Measurements from ENCODE around the gene DDX31. TPM values are rescaled to one million over a fixed set of nuclear protein-coding genes. Genes with fewer than 3 reads are reported as not detected.

DDX31 gene
- total RNA-seq, 4 donors from 2014 or later: 6.1 to 30.1 (median 9.8) TPM

DNA sequence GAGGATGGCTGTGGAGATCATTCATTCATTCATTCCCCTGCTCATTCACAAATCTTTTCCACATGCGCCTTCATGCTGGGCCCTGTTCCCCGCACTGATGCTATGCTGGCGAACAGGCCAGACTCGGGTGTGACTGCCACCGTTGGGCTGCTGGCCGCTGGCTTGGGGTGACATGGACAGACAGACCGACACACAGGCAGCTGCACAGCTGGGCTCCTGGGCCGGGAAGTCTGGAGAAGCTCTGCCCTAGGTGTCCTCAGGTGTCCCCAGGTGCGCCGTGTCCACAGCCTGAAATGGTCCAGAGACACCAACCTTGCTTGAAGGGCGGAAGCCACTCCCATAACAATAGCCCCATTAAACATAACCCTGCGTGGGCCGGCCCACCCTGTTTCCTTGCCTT lies 122.3 kb downstream of the DDX31 start:
- peaks cover 18% of the 10 kb centered on the region for H3K27me3 ChIP-seq
- H3K4me3 ChIP-seq: no peak overlapping the region
- peaks cover 0 to 10% (median 6%) of the 10 kb centered on the region in 4 donors for H3K4me1 ChIP-seq
- H3K27ac ChIP-seq: no peak overlapping the region
- in situ Hi-C loops (cut with MboI; ENCODE audit: low pct_ligation_motif_present in 1 of 4, low pct_unique_long_range_greater_than_20kb in 1 of 4, low sequenced_read_pairs in 3 of 4) (no loop called here), intact Hi-C loops (cut with DNase I; ENCODE audit: low total_unique reads) (no loop called here)
- WGBS, 2 donors (ENCODE audit: low coverage in 1 of 2): 85% methylated on average over 13 of the region's 13 CpGs; no CpG with 5 or more reads in 1 of the 2 donors
- no peak for TF ChIP-seq POLR2AphosphoS5 (IDR thresholded peaks at IDR 0.05)
- no peak for TF ChIP-seq POLR2A (IDR thresholded peaks at IDR 0.05)
- no peak for TF ChIP-seq EP300 (IDR thresholded peaks at IDR 0.05; ENCODE audit: low read depth)
- no peak for TF ChIP-seq CTCF (IDR thresholded peaks at IDR 0.05)
- H3K36me3 ChIP-seq: no peaks in the 10 kb centered on the region
- no peaks in the 10 kb centered on the region for H3K9me3 ChIP-seq
- no peak for DNase-seq

GRCh38 chr9:132547052-132547431 lies 122.7 kb downstream of the DDX31 start:
- in situ Hi-C loops (cut with MboI; ENCODE audit: low pct_ligation_motif_present in 1 of 4, low pct_unique_long_range_greater_than_20kb in 1 of 4, low sequenced_read_pairs in 3 of 4): no loop called here
- Histone ChIP-seq H3K36me3 (no peaks in the 10 kb centered on the region), H3K4me3 (no peak overlapping the region), H3K27ac (no peak overlapping the region), H3K27me3 (peaks cover 18% of the 10 kb centered on the region), H3K9me3 (no peaks in the 10 kb centered on the region), H3K4me1 (peaks cover 0 to 10% (median 6%) of the 10 kb centered on the region in 4 donors)
- DNase-seq: no peak
- intact Hi-C loops (cut with DNase I; ENCODE audit: low total_unique reads): no loop called here
- 71% methylated on average over 7 of the region's 7 CpGs; no CpG with 5 or more reads in 1 of the 2 donors for WGBS, 2 donors (ENCODE audit: low coverage in 1 of 2)
- TF ChIP-seq CTCF (IDR thresholded peaks at IDR 0.05) (no peak), POLR2A (IDR thresholded peaks at IDR 0.05) (no peak), POLR2AphosphoS5 (IDR thresholded peaks at IDR 0.05) (no peak), EP300 (IDR thresholded peaks at IDR 0.05; ENCODE audit: low read depth) (no peak)

- peak overlapping the region in 1 of 4 donors; percentile 19 for H3K4me3 ChIP-seq
- H3K9me3 ChIP-seq: no peaks in the 10 kb centered on the region
- H3K36me3 ChIP-seq: no peaks in the 10 kb centered on the region
- TF ChIP-seq CTCF (IDR thresholded peaks at IDR 0.05) (peak in 4 of 5 experiments; percentile 20 to 39 (median 24)), POLR2AphosphoS5 (IDR thresholded peaks at IDR 0.05) (no peak)
- peaks cover 0 to 10% (median 6%) of the 10 kb centered on the region in 4 donors for H3K4me1 ChIP-seq
- in situ Hi-C loops (cut with MboI; ENCODE audit: low pct_ligation_motif_present in 1 of 4, low pct_unique_long_range_greater_than_20kb in 1 of 4, low sequenced_read_pairs in 3 of 4): no loop called here
- intact Hi-C loops (cut with DNase I; ENCODE audit: low total_unique reads): no loop called here
- no peak overlapping the region for H3K27ac ChIP-seq
- 6% methylated on average over 20 of the region's 27 CpGs; no CpG with 5 or more reads in 1 of the 2 donors for WGBS, 2 donors (ENCODE audit: low coverage in 1 of 2)
- peaks cover 18% of the 10 kb centered on the region for H3K27me3 ChIP-seq
- no peak for DNase-seq
Measured at GRCh38 chr9:132546148-132547051, 123.4 kb downstream of the DDX31 start.

DNA sequence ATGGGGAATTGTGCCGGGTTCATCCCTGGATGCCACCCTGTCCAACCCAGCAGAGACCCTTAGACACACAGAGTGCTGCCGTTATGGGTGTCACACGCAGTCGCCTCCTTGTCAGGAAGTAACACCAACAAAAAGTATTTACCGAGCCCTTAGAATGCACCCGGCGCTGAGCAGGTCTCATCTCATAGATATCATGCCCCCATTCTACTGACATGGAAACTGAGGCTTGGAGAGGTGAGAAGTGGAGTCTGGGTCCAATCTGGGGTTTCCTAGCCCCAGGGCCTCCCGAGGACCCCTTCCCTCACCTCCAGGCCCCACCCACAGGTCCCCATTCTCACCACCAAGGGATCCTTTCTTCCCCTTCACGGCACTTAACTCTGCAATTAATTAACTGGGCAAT lies 124.2 kb downstream of the DDX31 start:
- Histone ChIP-seq H3K27me3 (peaks cover 18% of the 10 kb centered on the region), H3K36me3 (no peaks in the 10 kb centered on the region), H3K4me3 (no peak overlapping the region), H3K4me1 (peaks cover 0 to 10% (median 6%) of the 10 kb centered on the region in 4 donors), H3K9me3 (no peaks in the 10 kb centered on the region), H3K27ac (no peak overlapping the region)
- intact Hi-C loops (cut with DNase I; ENCODE audit: low total_unique reads): no loop called here
- WGBS, 2 donors (ENCODE audit: low coverage in 1 of 2): 68 to 78% methylated on average over 5 to 9 of the region's 9 CpGs
- DNase-seq: no peak
- in situ Hi-C loops (cut with MboI; ENCODE audit: low pct_ligation_motif_present in 1 of 4, low pct_unique_long_range_greater_than_20kb in 1 of 4, low sequenced_read_pairs in 3 of 4): no loop called here
- no peak for TF ChIP-seq POLR2AphosphoS5 (IDR thresholded peaks at IDR 0.05)
- TF ChIP-seq CTCF (IDR thresholded peaks at IDR 0.05): no peak
- no peak for TF ChIP-seq EP300 (IDR thresholded peaks at IDR 0.05; ENCODE audit: low read depth)
- no peak for TF ChIP-seq POLR2A (IDR thresholded peaks at IDR 0.05)
